ENCODE measurements around the gene PRKCA.

Gene PRKCA

DNA sequence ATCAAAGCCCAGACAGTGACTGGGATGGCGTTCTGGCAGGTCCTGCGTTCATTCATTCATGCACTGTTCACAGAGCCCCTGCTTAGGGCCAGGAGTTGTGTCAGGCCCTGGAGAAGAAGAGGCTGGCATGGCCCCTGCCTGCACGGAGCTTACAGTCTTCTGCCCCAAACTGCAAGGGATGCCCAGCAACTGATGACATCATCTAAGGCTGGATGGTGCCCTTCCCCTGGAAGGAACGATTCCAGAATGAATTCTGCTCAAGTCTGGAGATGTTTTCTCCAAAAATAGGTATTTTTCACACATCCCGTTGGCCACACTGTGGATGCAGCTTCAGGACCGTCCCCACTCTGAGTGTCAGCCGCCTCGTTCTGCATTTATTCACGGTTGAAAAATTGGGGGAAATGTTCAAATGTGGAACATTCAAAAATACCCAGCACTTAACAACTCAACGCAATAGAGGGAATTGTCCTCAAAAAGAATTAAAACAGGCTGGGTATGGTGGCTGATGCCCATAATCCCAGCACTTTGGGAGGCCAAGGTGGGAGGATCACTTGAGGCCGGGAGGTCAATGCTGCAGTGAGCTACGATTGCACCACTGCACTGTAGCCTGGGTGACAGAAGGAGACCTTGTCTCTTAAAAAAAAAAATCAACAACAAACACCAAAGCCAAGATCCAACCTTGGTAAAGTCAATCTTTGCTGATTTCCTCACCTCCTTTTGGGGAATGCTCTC is 508.7 kb downstream of the PRKCA start:
- no peak for DNase-seq (ENCODE audit: low read depth)

DNA sequence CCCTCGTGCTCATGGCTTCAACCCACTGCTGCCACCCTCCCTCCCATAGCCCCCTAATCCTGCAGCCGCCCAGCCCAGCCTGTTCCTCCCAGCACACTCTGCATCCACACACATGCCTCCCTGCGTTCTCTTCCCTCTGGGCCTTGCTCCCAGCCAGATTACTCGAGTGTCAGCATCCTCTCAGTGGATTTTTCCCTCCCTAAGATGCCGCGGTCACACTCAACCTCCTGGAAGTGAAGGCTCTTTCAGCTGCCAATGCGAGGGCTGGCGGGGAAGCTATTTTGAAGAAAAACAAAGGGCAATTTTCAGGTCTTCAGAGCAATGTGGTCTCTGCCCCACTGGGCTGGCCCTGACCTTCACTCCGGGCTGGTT is 509.3 kb downstream of the PRKCA start:
- DNase-seq (ENCODE audit: low read depth): no peak

GRCh38 chr17:66812571-66812970 is 510.2 kb downstream of the PRKCA start:
- no peak for DNase-seq (ENCODE audit: low read depth)

- DNase-seq (ENCODE audit: low read depth): no peak
Observed at GRCh38 chr17:66813296-66813695, 510.9 kb downstream of the PRKCA start.

DNA sequence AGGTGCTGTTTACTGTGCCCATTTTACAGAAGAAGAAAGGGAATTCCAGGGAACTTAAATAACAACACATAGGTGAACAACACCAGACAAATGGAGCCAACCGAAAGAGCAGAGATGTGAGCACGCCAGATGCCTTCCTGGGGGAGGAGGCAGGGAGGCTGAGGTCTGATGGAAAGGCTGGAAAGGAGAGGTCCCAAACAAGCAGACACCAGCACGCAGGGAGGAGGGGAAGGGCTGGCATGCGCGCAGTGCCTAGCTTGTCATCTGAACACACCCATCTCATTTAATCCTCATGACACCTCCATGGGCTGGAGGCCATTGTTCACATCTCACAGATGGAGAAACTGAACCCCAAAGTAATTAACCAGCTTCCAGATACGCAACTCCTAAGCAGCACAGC is 511.6 kb downstream of the PRKCA start:
- no peak for DNase-seq (ENCODE audit: low read depth)

- no peak for DNase-seq (ENCODE audit: low read depth)
Observed at GRCh38 chr17:66814570-66814969, 512.2 kb downstream of the PRKCA start.

DNA sequence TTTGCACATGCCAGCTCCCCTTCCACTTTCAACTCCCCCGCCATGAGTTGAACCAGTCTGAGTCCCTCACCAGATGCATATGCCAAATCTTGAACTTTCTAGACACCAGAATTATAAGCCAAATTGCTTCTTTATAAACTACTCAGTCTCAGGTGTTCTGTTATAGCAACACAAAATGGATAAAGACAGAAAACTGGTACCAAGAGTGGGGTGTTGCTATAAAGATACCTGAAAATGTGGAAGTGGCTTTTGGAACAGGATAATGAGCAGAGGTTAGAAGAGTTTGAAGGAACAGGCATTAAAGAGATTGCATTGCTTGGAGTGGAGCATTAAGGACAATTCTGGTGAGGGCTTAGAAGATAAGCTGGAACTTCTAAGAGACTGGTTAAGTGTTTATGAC is 515.3 kb downstream of the PRKCA start:
- no peak for DNase-seq (ENCODE audit: low read depth)

DNA sequence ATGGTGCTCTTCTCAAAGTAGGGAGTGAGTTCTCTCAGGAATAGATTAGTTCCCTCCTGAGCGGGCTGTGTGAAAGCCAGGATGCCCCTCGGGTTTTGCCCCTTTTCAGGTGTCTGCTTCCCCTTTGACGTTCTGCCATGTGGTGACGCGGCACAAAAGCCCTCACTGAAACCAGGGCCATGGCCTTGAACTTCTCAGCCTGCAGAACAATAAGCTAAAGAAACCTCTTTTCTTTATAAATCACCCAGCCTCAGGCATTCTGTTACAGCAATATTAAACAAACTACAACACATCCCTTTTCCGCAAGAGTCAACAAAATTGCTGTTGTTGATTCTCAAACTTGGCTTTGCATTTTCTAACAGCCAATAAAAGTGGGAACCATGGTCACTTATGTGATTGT is 517.1 kb downstream of the PRKCA start:
- no peak for DNase-seq (ENCODE audit: low read depth)

DNA sequence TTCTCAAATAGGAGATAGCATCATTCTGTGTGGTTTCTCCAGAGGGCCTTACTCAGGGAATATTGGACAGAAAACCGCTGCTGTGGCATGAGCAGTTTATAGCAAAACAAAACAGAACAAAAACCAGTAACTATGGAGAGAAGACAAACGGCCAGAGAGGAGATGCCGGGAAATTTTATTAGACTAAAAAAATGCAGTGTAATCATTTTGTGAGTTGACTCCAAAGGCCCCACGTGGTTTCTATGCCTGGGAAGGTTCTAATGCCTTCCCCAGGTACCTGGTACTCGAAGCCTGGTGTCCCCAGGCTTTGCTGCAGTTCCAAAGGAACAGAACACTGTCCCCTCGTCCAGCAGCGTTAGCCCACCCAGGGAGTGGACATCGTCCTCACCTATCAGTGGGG is 519.6 kb downstream of the PRKCA start:
- DNase-seq (ENCODE audit: low read depth): no peak

- no peak for DNase-seq (ENCODE audit: low read depth)
Observed at GRCh38 chr17:66826856-66827255, 524.4 kb downstream of the PRKCA start.

GRCh38 chr17:66829386-66829864 is 527.0 kb downstream of the PRKCA start:
- DNase-seq (ENCODE audit: low read depth): peak; percentile 10

GRCh38 chr17:66829883-66830282 is 527.5 kb downstream of the PRKCA start:
- no peak for DNase-seq (ENCODE audit: low read depth)

GRCh38 chr17:66830451-66830850 is 528.0 kb downstream of the PRKCA start:
- DNase-seq (ENCODE audit: low read depth): no peak

DNA sequence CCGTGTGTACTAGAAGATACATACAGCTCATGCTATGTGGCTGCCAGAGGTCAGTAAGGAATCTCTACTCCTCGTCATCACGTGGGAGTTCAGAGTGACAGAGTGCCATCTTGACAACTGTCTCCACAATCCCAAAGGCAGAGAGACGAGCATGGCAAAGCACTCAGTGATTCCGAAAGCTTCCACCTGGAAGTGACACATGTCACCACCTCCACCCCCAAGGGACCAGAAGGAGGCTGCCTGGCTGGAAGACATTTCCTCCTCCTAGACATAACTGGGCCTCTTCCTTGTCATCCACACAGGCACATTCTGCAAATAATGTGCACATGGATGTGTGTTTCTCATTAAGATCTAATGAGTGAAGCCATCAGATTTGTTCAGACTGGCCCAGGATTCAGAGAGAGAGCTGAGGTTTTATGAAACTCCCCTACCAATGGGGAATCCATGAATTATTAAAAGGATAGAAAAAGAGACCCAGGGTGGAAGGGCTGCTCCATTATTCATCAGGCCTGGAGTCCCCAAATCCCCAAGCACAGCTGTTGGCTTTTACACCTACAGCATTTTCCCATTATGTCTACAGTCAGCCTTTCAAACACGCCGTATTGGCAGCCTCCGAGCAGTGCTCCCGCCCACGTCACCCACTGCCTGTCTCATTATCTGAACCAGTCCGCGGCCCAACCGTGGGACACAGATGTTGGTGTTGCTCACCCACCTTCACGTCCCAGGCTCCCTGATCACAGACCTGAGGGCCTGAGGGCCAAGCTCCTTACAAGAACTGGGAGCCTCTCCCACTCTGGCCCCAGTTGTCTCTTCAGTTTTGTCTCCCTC is 529.2 kb downstream of the PRKCA start:
- no peak for DNase-seq (ENCODE audit: low read depth)

GRCh38 chr17:66833201-66833600 is 530.8 kb downstream of the PRKCA start:
- DNase-seq (ENCODE audit: low read depth): no peak

DNA sequence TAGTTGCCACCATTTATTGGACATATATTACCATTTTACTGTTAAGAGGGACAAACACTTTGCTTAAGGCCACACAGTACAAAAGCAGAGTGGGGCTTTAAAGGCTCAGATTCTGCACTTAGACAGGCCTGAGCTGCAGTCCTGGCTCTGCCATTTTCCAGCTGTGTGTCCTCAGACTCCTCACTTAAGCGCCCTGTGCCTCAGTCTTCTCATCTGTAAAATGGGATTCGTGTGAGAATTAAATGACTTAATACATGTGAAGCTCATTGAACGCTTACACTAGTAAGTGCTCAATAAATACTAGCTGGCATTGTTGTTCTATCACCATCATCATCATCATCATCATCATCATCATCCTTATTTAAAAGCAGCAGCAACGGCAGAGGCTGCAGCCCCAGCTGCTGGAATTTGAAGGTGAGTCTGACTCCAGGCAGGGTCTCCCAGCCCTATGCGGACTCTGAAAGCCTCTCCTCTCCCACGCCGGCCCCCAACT is 532.1 kb downstream of the PRKCA start:
- no peak for DNase-seq (ENCODE audit: low read depth)

DNA sequence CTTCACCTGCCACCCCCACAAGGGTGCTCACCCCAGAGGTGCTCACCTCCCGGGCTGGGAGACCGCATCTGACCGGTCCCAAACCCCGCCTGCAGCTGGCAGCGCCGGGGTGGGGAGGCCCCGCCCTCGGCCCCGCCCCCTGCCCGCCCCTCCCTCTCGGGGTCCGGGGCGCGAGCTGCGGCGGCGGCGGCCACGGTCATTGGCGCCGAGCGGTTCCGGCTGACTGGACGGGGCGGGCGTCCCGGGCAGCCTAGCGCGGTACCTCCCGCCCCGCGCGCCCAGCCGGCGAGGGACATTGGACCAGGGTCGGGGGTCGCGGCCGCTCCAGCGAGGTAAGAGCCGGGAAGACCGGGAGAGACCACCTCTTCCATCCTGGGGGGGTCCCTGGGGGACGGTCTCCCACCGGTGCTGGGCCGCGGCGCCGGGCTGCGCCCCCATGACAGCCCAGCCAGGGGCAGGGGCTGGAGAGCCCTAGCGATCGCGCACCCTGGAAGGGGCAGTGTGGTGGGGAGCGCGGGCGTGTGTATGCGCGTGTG is 532.6 kb downstream of the PRKCA start, which contains the start of gene CACNG5:
Gene CACNG5, plus strand, starts transcription at position 199 of the 536 bp plus-strand sequence. CDS start 42,216 bp downstream, outside the sequence.
- no peak for DNase-seq (ENCODE audit: low read depth)

- no peak for DNase-seq (ENCODE audit: low read depth)
Observed at GRCh38 chr17:66835476-66835875, 533.1 kb downstream of the PRKCA start.

DNA sequence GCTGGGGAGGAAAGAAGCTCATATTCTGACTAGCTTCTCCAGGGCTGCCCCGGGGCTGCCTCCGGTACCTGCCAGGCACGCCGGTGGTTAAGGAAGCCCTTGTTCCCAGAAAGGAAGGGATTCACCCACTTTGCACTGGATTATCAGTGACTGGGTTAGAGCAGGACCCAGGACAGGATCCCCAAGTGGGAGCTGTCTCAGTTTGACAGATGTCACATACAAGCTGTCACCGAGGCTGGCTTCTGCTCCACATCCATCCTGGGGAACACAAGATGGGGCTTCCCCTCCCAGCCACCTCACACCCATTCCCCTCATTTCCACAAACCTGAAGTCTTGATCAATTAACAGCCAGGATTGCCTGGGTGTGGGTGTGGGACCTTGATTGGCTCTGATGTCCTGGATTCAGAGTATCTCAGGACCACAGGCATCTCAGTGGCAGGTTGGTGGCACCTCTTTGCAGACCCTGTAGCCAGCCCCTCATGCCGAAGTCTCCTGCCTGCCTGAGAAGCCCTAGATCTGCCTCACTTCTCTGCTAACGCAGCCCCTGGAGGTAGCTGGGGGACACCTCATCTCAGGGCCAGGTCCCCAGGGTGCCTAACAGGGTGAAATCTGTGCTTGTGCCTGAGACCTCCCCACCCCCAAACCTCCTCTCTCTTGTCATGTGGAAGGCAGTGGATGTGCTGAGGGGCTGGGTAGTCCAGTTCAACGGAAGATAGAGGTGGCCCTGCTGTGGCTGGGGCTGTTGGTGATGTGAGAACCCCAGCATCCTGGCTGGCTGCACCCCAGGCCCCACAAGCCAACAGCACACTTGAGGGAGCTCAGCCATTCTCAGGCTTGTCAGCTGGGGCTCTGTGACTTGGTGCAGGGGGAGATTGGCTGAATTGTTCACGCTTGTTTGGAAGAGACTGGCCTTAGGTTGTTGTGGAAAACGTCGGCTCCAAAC is 533.9 kb downstream of the PRKCA start:
- DNase-seq (ENCODE audit: low read depth): no peak

GRCh38 chr17:66837226-66837625 is 534.8 kb downstream of the PRKCA start:
- DNase-seq (ENCODE audit: low read depth): no peak

DNA sequence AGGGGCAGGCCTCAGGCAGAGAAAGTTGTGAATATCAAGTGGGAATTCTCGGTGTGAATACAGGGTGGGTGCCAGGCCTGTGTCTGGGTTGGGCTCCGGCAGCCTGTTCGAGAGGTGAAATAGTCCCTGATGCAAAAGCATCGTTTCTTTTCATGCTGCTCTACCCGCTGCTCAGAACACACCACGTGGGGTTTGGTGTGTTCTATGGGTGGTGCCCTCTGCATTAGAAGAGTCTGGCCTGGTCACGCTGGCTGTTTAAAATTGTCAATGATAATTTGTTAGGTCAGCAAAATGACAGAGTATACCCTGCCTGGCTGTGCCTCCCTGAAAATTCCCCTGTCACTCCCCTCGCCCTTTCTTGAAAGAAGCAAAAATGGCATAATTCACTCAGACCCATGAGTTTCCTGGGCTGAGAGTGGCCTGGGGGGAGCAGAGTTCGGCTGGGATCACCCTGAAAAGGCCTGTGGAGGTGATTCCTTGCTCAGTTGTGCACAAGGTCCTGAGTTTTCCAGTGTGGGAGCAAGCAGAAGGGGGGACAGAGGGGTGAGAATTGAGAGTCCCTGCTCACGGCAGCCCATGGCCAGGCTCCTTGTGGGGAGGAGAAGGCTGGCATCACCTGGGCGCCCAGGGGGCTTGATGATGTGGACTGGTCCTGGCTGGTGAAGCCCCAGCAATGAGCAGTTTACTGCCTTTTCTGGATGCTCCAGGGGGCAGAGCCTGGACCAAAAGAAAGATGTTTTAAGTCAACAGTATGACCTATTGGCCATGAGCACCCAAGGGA is 535.7 kb downstream of the PRKCA start:
- DNase-seq (ENCODE audit: low read depth): no peak
